ENCODE measurements around the gene ICAM1. TPM values are rescaled to one million over a fixed set of nuclear protein-coding genes. Genes with fewer than 3 reads are reported as not detected.
A peak's percentile ranks its signal among the peaks of the same experiment; 100 is the strongest.

Gene ICAM1
- total and polyA plus RNA-seq, 4 donors = 4.0 to 43.6 (median 23.6) TPM

- H3K4me1 ChIP-seq (ENCODE audit: control insufficient read depth in 1 of 2, insufficient read depth in 2 of 2, low read length in 2 of 2) = no peaks in the 10 kb centered on the region
- WGBS, 2 donors = 21 to 37% methylated on average over 49 of the region's 49 CpGs
- H3K27ac ChIP-seq (ENCODE audit: low read depth in 1 of 2, low read length in 2 of 2) = no peak overlapping the region
- intact Hi-C loops (cut with DNase I) = no loop called here
- no peak for ATAC-seq (ENCODE audit: low FRiP score)
- no peaks in the 10 kb centered on the region for H3K36me3 ChIP-seq (ENCODE audit: control insufficient read depth in 1 of 2, insufficient read depth in 2 of 2, low read length in 1 of 2)
- no peaks in the 10 kb centered on the region for H3K9me3 ChIP-seq (ENCODE audit: control insufficient read depth, low read length)
- no peak for DNase-seq
- H3K4me3 ChIP-seq (ENCODE audit: low read length in 2 of 2) = no peak overlapping the region
- no peaks in the 10 kb centered on the region for H3K27me3 ChIP-seq (ENCODE audit: control insufficient read depth in 1 of 2, insufficient read depth in 2 of 2, low read length in 1 of 2)
Measured at GRCh38 chr19:10293637-10294367, 22.9 kb downstream of the ICAM1 start.

- H3K27me3 ChIP-seq (ENCODE audit: control insufficient read depth in 1 of 2, insufficient read depth in 2 of 2, low read length in 1 of 2) = no peaks in the 10 kb centered on the region
- no peak overlapping the region for H3K4me3 ChIP-seq (ENCODE audit: low read length in 2 of 2)
- DNase-seq = no peak
- no peaks in the 10 kb centered on the region for H3K4me1 ChIP-seq (ENCODE audit: control insufficient read depth in 1 of 2, insufficient read depth in 2 of 2, low read length in 2 of 2)
- no peak for ATAC-seq (ENCODE audit: low FRiP score)
- H3K27ac ChIP-seq (ENCODE audit: low read depth in 1 of 2, low read length in 2 of 2) = no peak overlapping the region
- no peaks in the 10 kb centered on the region for H3K36me3 ChIP-seq (ENCODE audit: control insufficient read depth in 1 of 2, insufficient read depth in 2 of 2, low read length in 1 of 2)
- 21 to 28% methylated on average over 25 of the region's 25 CpGs for WGBS, 2 donors
- intact Hi-C loops (cut with DNase I) = no loop called here
- no peaks in the 10 kb centered on the region for H3K9me3 ChIP-seq (ENCODE audit: control insufficient read depth, low read length)
Measured at GRCh38 chr19:10294368-10294697, 23.4 kb downstream of the ICAM1 start.

GRCh38 chr19:10295305-10295846 is 24.5 kb downstream of the ICAM1 start:
- no peaks in the 10 kb centered on the region for H3K36me3 ChIP-seq (ENCODE audit: control insufficient read depth in 1 of 2, insufficient read depth in 2 of 2, low read length in 1 of 2)
- no peaks in the 10 kb centered on the region for H3K27me3 ChIP-seq (ENCODE audit: control insufficient read depth in 1 of 2, insufficient read depth in 2 of 2, low read length in 1 of 2)
- no peaks in the 10 kb centered on the region for H3K9me3 ChIP-seq (ENCODE audit: control insufficient read depth, low read length)
- H3K4me1 ChIP-seq (ENCODE audit: control insufficient read depth in 1 of 2, insufficient read depth in 2 of 2, low read length in 2 of 2) = no peaks in the 10 kb centered on the region
- intact Hi-C loops (cut with DNase I) = no loop called here
- H3K27ac ChIP-seq (ENCODE audit: low read depth in 1 of 2, low read length in 2 of 2) = no peak overlapping the region
- ATAC-seq (ENCODE audit: low FRiP score) = peak; percentile 12
- WGBS, 2 donors = 2 to 3% methylated on average over 45 to 48 of the region's 48 CpGs
- no peak overlapping the region for H3K4me3 ChIP-seq (ENCODE audit: low read length in 2 of 2)
- DNase-seq = peak in 1 of 2 donors; percentile 65

GRCh38 chr19:10295847-10296591 is 25.1 kb downstream of the ICAM1 start:
- 4 to 5% methylated on average over 57 to 58 of the region's 58 CpGs for WGBS, 2 donors
- DNase-seq (no peak), ATAC-seq (ENCODE audit: low FRiP score) (no peak)
- H3K9me3 ChIP-seq (ENCODE audit: control insufficient read depth, low read length) = no peaks in the 10 kb centered on the region
- H3K27ac ChIP-seq (ENCODE audit: low read depth in 1 of 2, low read length in 2 of 2) = no peak overlapping the region
- no peaks in the 10 kb centered on the region for H3K36me3 ChIP-seq (ENCODE audit: control insufficient read depth in 1 of 2, insufficient read depth in 2 of 2, low read length in 1 of 2)
- intact Hi-C loops (cut with DNase I) = no loop called here
- H3K27me3 ChIP-seq (ENCODE audit: control insufficient read depth in 1 of 2, insufficient read depth in 2 of 2, low read length in 1 of 2) = no peaks in the 10 kb centered on the region
- H3K4me3 ChIP-seq (ENCODE audit: low read length in 2 of 2) = no peak overlapping the region
- no peaks in the 10 kb centered on the region for H3K4me1 ChIP-seq (ENCODE audit: control insufficient read depth in 1 of 2, insufficient read depth in 2 of 2, low read length in 2 of 2)

- Histone ChIP-seq H3K27me3 (ENCODE audit: control insufficient read depth in 1 of 2, insufficient read depth in 2 of 2, low read length in 1 of 2) (no peaks in the 10 kb centered on the region), H3K27ac (ENCODE audit: low read depth in 1 of 2, low read length in 2 of 2) (no peak overlapping the region), H3K9me3 (ENCODE audit: control insufficient read depth, low read length) (no peaks in the 10 kb centered on the region), H3K4me3 (ENCODE audit: low read length in 2 of 2) (no peak overlapping the region), H3K4me1 (ENCODE audit: control insufficient read depth in 1 of 2, insufficient read depth in 2 of 2, low read length in 2 of 2) (no peaks in the 10 kb centered on the region), H3K36me3 (ENCODE audit: control insufficient read depth in 1 of 2, insufficient read depth in 2 of 2, low read length in 1 of 2) (no peaks in the 10 kb centered on the region)
- intact Hi-C loops (cut with DNase I) = no loop called here
- 58 to 59% methylated on average over 14 of the region's 14 CpGs for whole genome bisulfite sequencing, 2 donors
- peak in 1 of 2 donors; percentile 46 for DNase-seq
- ATAC-seq (ENCODE audit: low FRiP score) = peak; percentile 34
Measured at GRCh38 chr19:10299545-10300458, 28.9 kb downstream of the ICAM1 start.

GRCh38 chr19:10305139-10305806 is 34.4 kb downstream of the ICAM1 start:
- H3K4me1 ChIP-seq (ENCODE audit: control insufficient read depth in 1 of 2, insufficient read depth in 2 of 2, low read length in 2 of 2) = no peaks in the 10 kb centered on the region
- intact Hi-C loops (cut with DNase I) = no loop called here
- no peaks in the 10 kb centered on the region for H3K9me3 ChIP-seq (ENCODE audit: control insufficient read depth, low read length)
- no peak overlapping the region for H3K4me3 ChIP-seq (ENCODE audit: low read length in 2 of 2)
- ATAC-seq (ENCODE audit: low FRiP score) (no peak), DNase-seq (peak in 1 of 2 donors; percentile 75)
- 70 to 77% methylated on average over 17 of the region's 17 CpGs for WGBS, 2 donors
- no peak overlapping the region for H3K27ac ChIP-seq (ENCODE audit: low read depth in 1 of 2, low read length in 2 of 2)
- no peaks in the 10 kb centered on the region for H3K27me3 ChIP-seq (ENCODE audit: control insufficient read depth in 1 of 2, insufficient read depth in 2 of 2, low read length in 1 of 2)
- no peaks in the 10 kb centered on the region for H3K36me3 ChIP-seq (ENCODE audit: control insufficient read depth in 1 of 2, insufficient read depth in 2 of 2, low read length in 1 of 2)

GRCh38 chr19:10306327-10306726 is 35.4 kb downstream of the ICAM1 start:
- ATAC-seq (ENCODE audit: low FRiP score) (no peak), DNase-seq (no peak)
- Histone ChIP-seq H3K9me3 (ENCODE audit: control insufficient read depth, low read length) (no peaks in the 10 kb centered on the region), H3K36me3 (ENCODE audit: control insufficient read depth in 1 of 2, insufficient read depth in 2 of 2, low read length in 1 of 2) (peaks cover 0 to 3% of the 10 kb centered on the region in 2 donors), H3K27me3 (ENCODE audit: control insufficient read depth in 1 of 2, insufficient read depth in 2 of 2, low read length in 1 of 2) (no peaks in the 10 kb centered on the region), H3K4me1 (ENCODE audit: control insufficient read depth in 1 of 2, insufficient read depth in 2 of 2, low read length in 2 of 2) (no peaks in the 10 kb centered on the region), H3K4me3 (ENCODE audit: low read length in 2 of 2) (no peak overlapping the region), H3K27ac (ENCODE audit: low read depth in 1 of 2, low read length in 2 of 2) (no peak overlapping the region)
- 88 to 97% methylated on average over 5 of the region's 5 CpGs for WGBS, 2 donors
- intact Hi-C loops (cut with DNase I) = no loop called here

- Histone ChIP-seq H3K4me3 (ENCODE audit: low read length in 2 of 2) (no peak within 1 kb of the TSS), H3K36me3 (ENCODE audit: control insufficient read depth in 1 of 2, insufficient read depth in 2 of 2, low read length in 1 of 2) (peaks cover 0 to 3% of the 10 kb centered on the region in 2 donors), H3K27me3 (ENCODE audit: control insufficient read depth in 1 of 2, insufficient read depth in 2 of 2, low read length in 1 of 2) (no peaks in the 10 kb centered on the region), H3K9me3 (ENCODE audit: control insufficient read depth, low read length) (no peaks in the 10 kb centered on the region), H3K4me1 (ENCODE audit: control insufficient read depth in 1 of 2, insufficient read depth in 2 of 2, low read length in 2 of 2) (no peaks in the 10 kb centered on the region), H3K27ac (ENCODE audit: low read depth in 1 of 2, low read length in 2 of 2) (no peak within 1 kb of the TSS)
- no peak for ATAC-seq (ENCODE audit: low FRiP score)
- no peak for DNase-seq
- intact Hi-C loops (cut with DNase I) = no loop called here
- 94% methylated on average over 23 to 24 of the region's 24 CpGs for WGBS, 2 donors
Measured at GRCh38 chr19:10309423-10309822, 38.5 kb downstream of the ICAM1 start, which contains the start of gene ZGLP1. Gene ZGLP1 (minus strand): TSS chr19:10309815.
